Stimulated activated CD4-positive, alpha-beta T cell treated with anti-CD3 and anti-CD28 coated beads, Interleukin-12 subunit alpha, Interleukin-12 subunit beta, amount 100 ng/mL, for 48 hours (primary cell): Measurements from ENCODE around the gene MSI2.

Source experiments
- DNase-seq, 3 donors: peaks; one replicate each; pipeline ENCODE4 v3.0.0-alpha.2; 2020; ENCODE audit warnings: low read depth in 2 of 3, low spot score in 1 of 3

The MSI2 gene

DNA sequence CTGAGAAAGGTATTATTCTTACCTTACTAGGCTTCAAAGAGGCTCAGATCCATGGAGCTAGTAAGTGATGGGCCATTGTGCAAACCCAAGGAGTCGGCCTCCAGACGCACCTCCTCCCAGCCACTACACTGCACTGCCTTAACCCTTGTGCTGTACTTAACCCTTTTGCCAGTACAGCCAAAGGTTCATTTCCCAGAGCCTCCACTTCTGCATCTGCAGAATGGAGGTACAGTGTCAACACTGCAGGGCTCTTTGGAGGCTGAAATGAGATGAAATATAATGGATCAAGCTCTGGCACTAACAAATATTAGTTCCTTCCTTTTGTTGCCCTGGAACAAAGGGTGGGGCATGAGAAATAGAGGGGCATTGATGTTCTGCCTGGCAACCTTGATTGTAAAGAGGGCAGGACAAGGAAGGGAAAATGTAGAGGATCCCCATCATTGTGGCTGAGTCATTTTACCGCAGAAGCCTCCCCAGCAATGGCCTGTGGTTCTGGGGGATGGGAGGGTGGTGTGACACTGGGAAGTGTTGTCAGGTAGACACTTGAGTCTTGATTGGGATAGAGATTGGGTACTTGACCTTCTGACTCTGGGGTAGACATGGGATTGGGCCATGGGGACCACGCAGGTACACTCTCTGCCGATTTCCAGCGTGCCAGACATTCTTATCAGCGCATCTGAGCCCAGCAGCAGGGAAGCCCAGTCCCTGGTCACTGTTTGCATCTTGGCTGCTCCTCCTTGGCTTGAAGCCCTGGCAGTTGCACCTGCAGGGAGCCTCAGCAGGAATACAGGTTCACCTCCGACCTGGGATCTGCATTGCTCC, 84.0 kb downstream of the MSI2 start:
- no peak for DNase-seq

DNA sequence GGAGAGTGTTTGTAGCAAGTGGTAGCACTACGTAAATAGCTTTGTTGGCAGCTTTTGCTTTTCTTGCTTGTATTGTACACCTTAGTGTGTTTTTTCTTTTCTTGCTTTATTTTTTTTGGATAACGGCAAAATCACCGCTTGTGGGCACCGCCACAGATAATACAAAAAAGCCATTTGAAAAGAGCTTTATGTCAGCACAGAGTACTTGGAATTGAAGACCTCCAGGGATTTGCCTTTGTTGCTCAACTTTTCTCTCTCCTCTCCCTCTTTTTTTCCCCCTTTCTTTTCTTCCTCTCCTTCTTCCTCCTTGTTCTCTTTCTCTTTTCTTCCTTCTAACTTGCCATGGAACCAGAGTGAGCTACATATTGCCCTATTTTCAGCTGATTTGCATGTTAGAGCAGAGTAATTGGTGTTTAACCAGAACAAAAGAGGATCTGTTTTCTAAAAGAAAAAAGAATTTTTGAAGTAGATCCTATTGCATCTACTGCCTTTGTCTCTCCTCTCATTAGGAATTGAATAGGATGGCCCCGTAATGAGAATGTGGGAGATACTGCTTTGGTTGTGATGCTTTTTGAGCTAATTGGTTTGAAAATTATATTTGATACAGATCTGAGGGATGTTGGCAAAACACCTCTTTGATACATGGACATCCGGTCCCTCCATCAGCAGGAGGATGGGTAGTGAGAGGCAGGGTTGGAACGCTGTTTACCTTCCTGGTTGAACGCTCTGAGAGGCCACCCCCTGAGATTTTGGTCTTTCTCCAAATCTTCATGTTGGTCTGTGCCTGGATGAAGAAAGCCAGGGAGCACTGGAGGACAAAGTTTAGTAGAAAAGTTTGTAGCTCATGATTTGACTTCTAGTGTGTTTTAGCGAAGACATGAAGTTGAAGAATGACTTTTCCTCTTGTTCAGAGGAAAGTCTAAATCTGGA, 85.6 kb downstream of the MSI2 start:
- DNase-seq, result no peak

DNA sequence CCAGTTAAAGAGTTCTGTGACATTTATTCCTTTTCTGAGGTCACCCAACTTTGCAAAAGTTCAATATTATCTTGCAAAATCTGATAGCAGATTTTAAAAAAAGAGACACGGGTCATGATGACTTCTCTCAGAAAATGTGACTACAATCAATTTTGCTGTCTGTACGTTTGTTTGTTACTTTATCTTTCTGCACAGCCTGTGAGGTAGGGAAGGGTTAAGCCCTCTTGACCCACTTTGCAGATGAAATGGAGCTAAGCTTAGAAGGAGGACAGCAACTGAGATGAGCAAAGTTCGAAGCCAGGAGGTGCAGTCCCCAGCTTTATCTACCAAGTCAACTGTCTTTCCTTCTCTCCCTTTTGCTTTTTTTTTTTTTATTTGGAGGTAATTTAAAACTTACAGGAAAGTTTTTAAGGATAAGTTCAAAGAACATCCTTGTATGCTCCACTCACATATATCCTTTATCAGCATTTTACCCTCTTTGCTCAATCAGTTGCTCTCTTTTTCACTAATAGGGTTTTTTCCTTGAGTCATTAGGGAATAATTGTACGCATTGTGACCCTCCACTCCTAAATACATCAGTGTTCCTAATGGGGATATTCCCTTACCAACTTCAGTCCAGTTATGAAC, 86.8 kb downstream of the MSI2 start:
- no peak for DNase-seq

DNA sequence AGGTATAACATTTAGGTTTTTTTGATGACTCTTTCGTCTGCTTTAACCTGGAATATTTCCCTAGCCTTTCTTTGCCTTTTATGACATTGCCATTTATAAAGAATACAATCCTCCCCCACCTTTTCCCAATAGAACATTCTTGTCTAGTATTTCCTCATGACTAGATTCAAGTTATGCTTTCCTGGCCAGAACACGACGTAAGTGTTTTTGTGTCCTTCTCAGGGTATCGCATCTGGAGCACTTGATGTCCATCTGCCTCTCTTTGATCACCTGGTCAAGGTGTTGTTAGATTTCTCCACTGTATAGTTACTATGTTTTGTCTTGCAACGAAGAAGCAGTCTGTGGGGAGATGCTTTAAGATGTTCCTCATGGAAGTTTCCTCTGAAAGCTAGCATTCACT, 87.4 kb downstream of the MSI2 start:
- no peak for DNase-seq

DNA sequence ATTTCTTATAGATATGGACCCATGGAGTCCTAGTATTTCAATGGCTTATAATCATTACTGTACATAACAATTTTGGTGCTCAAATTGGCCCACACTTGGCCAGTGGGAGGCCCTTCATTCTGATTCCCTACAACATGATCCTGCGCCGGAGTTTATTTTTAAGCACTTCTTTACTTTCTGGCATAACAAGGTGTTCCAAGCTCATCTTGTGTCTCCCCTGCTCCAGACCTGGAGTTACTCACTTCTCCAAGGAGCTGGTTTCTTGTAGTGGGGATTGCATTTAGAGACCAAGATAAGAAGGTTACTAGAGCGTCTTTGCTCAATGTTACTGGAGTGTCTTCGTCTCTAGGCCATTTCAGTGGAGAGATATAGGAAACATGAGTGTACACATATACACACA, 87.9 kb downstream of the MSI2 start:
- no peak for DNase-seq

DNA sequence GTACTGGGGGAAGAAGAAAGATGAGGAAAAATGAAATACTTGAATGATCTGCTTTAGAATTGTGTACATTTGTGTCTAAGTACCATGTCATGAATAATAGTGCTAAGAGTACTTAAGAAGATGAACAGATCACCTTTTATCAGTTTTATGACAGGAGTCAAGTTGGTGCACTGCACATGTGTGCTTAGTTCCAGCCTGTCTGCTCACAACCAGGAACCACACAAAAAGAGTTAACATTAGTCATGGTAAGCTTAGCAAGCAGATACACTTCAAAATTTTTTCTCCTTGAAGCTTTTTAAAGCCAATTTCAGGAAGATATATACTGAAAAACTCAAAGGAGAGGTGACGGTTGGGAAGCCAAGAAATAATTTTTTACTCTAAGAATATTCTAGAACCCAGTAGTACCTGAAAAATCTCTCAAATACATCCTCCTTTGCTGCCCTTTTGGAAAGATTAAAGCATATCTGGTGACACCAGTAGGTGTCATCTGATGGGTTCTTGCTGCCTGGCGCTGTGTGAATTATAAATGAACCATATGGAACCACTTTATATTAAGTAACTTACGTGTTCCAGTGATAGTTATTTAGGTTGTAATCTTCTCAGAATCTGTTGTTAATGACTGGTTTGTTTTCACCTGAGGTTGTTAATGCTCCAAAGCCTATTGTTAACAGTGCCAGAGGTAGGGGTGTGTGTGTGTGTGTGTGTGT, 93.4 kb downstream of the MSI2 start:
- DNase-seq, result no peak

DNA sequence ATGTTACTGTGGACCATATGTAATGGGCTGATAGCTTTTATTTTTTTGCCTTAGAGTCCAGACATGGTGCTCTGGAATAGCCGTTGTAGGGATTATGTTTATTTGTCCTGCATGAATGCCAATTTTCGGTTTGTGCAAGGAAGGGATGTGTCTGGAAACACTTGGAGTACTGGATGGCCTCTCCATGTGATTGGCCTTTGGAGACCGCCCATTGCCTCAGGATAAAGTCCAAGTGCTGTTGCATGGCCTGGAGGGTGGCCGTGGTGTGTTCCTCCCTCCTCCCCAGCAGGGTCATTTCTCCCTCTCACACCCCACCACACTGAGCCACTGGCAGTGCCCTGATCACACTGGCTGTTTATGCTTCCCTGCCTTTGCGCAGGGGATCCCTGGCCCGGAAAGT, 93.9 kb downstream of the MSI2 start:
- DNase-seq, result no peak

DNA sequence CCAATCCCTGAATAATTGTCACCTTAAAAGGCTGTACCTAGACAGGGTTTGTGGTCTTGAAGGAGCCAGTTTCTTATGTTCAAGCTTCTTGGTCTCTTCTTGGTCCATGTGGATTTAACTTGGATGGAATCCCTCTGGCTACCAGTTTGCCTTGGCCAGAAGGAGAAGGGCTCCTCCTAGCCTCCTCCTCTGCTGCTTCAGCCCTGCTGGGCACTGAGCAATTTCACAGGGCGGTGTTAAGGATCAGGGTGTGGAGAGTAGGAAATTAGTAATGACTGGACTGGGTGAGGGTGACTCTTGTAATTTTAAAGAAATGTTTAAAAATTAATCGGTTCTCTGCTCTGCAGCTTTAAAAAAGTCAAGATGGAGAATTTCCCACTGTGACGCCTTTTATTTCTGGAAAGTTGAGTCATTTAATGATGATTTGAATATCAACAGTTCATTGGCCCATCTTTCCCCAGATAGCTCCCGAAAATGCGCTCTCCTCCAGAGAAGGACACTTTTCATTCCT, 96.4 kb downstream of the MSI2 start:
- no peak for DNase-seq

DNA sequence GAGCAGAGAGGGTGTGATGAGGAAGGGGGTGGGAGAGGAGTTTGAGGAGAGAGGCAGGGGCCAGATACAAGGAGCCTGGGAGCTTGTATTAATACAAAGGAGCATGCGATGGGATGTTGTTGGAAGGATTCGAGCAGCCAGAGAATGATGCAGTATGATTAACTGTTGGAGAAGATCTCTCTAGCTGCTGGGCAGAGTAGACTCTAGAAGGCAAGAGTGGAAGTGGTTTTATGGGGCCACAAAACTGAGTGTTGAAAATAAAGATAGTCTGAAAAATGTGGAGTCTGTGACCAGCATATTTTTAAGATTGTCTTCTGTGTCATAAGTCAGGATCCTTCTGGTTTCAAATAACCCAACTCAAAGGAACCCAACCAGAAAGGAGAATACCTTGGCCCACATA, 98.3 kb downstream of the MSI2 start:
- DNase-seq, result no peak

DNA sequence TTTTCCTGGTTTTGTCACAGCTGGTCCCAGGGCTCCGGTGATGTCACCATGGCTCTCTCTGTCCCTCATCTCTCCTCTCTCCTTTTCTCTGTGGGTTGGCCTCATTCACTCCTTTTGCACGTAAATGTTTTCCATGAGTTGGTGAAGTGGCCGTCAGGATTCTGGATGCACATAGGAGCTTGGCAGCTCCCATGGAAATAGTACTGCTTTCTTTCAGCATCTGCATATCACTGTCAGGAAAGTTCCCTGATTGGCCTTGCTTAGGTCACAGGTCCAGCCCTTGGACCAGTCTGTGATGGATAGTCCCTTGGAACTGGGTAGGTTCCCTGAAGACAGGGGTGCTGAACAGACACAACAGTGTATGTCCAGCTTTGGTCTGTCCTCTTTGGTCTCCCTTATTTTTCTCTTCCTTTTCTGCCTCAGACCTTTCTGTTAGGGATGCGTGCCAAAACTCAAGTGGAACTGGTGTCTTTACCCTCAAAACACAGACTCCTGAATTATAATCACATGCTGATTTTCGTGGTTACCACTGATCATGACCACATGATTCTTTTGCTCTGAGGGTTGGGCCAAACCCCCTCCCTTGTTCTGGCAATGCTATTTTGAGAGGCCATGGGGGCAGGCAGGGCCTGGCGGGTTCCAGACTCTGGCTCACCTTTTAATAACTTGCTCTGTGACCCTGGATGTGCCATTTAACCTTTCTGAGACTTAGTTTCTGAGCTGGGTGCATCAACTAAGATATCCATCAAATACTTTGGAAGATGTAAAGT, 99.0 kb downstream of the MSI2 start:
- no peak for DNase-seq

DNA sequence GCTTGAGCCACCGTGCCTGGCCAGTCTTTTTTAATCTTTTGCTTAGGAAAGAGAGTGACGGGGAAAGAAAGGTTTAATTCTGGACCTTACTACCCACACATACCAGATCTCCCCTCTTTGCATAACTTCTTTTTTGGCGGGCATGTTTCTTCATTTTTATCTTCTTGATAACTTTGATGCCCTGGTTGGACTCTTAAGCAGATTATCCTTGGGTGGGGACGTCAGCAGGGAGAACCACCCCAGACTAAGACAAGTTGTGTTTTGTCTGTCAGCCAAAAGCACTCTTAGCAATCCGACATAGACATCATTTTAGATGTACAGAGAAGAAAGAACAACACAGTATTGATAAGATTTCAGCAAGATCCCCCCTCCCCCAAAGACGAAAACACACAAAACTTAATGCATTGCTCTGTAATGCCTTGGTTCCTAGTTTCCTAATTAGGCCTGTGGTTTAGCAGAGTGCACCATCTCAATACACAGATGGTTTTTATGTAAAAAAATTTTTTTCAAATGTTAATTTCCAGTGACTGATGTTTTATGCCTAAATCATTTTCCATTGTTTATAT, 99.9 kb downstream of the MSI2 start:
- no peak for DNase-seq

DNA sequence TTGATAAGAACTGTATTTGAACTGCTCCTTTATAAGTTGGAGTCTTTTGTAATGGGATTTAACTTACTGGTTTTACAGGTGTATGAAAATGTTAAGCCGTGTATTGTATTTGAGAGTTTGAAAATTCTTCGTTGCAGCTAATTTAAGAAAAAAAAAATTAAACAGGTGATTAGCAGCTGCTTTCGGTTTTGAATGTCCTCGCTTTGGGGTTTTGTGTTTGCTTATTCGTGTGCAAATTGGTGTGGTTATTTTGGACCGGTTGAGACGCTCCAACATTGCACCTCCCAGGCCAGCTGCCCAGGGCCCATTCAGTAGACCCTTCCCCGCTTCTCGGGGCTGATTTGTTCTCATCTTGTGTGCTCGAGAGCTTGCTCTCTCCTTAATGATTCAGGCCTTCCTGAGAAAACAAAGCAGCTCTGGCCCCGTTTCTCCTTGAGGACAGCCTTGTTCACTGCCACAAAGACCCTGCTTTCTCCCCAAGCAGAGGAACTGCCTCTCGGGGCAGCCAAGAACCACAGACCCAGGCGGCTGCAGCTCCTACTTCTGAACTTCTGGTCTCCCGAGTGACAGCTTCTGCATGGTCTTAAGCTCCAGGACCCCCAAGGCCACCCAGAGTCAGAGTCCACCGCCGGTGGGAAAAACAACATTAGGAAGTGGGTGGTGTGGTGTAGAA, 100.5 kb downstream of the MSI2 start:
- no peak for DNase-seq

DNA sequence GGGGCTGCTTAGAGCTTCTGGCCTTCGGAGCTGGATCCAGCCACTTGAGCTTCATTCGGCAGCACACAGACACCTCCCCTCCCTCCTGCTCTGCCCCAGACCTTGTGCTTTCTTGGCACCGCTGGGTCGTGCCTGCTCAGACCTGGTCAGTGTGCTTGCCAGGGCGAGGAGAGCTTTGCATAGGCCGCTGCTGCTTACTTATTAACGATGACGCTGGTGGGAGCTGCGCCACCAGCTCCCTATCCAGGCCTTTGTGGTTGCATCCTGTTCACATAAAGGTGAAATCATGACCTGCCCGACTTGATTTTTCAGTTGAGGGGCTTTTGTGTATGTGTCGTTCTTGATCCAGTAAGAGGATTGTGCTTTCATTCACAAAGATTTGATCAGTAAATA, 101.1 kb downstream of the MSI2 start:
- no peak for DNase-seq

DNA sequence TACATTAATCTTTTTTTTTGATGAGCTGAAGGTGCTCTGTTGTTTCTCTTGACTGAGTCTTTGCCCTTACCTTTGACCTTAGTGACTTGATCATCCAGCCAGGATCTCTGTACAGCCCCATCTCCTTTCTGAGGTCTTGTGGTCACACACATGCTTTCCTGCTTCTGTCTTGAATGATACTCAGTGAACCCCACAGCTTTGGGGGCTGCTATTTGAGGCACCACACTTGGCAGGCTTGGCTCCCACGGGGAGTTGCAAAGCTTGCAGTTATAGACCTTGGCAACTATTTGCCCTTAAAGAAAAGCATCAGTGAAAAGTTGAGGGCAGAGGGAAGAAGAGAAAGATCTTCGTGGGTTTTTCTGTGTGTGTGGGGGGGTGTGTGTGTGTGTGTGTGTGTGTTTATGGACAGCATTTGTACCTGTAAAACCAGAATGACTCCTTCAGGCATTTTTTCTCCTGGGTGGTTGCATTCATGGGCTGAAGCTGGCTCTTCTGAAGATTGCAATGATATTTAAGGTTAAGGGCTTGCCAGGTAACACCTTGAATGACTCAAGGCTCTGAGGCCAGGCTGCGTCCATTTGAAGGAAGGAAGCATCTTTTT, 101.6 kb downstream of the MSI2 start:
- DNase-seq, result no peak

DNA sequence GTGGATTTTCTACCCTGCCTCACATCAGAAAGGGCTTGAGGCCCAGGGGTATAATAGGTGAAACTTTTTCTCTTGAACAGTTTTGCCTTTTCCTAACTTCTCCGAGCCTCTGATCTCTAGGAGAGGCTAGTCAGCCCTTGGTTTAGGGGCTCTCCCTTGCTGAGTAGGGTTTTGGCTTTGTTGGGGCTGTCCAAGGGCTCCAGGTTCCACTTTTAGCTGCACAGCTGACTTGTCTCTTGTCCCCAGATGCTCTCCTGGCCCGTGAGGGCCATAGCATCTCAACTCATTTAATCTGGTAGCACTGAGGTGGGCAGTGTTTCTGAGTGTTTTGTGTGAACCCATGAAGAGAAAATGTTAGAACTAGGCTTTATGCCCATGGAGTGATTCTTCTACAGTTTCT, 103.9 kb downstream of the MSI2 start:
- DNase-seq, result no peak

DNA sequence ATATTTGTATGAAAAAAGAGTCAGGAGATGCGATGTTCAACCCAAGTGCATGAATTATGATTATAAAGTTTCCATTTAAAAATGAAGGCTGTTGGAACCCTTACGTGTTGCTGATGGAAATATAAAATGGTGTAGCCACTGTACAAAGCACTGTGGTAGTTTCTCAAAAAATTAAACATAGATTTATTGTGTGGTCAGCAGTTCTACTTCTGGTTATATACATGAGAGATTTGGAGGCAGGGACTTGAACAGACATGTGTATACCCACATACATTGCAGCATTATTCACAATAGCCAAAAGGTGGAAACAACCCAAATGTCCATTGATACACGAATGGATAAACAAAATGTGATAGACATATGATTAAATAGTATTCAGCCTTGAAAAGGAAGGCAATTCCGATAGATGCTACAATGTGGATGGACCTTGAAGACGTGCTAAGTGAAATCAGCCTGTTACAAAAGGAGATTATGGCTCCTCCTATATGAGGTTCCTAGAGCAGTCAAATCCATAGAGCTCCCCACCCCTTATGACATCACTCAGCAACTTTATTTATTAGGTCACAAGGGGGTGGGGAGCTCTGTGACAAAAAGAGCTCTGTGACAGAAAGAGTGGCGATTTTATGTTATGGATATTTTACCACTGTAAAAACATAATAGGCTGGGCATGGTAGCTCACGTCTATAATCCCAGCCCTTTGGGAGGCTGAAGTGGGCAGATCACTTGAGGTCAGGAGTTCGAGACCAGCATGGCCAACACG, 106.7 kb downstream of the MSI2 start:
- DNase-seq, result no peak

DNA sequence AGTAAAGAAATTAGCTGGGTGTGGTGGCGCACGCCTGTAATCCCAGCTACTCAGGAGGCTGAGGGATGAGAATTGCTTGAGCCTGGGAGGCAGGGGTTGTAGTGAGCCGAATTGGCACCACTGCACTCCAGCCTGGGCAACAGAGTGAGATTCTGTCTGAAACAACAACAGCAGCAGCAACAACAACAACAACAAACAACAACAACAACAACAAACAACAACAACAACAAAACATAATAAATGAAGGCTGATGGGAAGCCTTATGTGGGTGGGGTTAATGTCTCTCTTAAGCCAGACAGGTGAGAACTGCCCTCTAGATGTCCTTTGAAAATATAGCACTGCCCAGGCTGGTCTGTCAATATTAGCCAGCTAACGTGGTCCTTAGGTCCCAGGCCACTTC, 107.3 kb downstream of the MSI2 start:
- DNase-seq, result no peak

DNA sequence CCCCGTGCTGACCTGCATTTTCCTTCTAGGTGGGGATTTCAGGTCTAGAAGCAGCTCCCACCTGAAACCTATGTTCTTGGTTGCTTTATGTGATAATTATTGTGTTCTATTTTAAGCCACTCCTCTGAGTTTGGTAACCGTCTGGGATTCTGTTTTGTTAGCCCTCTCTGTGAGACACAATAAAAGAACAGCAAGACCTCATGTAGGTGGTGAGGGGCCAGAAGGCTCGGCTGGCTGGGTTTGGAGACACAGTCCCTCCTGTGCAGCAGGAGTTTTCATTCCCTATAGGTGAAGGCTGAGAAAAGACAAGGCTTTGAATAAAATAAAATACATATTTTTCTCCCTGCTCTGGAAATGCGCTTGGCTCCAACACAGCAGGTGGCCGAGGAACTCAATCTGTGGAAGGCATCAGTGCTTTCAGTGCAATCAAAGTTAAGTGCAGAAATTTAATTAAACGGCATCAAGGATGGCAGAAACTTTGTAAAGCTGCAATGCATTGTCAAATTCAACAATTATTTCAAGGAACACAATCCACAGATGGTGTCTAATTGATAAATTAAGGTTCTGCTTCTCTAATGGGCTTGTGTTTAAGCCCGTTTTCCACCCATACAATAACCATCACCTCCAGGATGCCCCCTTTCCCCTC, 107.8 kb downstream of the MSI2 start:
- DNase-seq, result no peak
